ENCODE measurements around the gene NEU4.

The NEU4 gene

DNA sequence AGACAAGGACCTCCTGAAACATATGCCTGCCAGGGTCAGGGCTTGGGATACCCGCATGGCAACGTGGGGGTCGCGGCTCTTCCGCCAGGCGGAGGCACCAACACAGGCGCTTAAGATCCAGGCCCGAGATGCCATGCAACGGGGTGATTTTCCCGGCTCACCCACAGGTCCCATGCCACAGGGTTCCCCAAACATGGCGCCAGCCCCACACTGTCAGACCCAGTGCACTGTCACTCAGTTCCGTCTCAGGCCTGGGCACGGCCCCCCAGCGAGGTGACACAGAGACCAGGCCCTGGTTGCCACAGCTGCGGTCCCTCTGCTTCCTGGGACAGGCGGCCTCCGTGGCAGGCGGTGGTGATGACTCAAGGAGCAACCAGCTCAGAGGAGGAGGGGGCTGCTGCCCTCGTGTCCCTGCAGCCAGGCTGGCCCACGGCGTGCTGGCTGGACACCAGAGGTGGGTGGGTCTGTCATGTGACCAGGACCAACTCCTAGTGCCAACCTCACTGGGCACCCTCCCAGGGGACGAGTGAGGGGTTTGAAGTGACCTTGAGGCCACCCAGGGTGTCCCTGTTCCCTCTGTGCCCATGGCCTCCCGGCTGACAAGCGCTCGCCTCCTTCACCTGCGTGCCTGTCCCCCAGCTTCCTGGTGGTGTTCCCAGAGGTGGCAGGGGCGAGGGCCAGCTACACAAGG, 44.8 kb downstream of the NEU4 start:
- DNase-seq (ENCODE audit: low read depth): no peak

DNA sequence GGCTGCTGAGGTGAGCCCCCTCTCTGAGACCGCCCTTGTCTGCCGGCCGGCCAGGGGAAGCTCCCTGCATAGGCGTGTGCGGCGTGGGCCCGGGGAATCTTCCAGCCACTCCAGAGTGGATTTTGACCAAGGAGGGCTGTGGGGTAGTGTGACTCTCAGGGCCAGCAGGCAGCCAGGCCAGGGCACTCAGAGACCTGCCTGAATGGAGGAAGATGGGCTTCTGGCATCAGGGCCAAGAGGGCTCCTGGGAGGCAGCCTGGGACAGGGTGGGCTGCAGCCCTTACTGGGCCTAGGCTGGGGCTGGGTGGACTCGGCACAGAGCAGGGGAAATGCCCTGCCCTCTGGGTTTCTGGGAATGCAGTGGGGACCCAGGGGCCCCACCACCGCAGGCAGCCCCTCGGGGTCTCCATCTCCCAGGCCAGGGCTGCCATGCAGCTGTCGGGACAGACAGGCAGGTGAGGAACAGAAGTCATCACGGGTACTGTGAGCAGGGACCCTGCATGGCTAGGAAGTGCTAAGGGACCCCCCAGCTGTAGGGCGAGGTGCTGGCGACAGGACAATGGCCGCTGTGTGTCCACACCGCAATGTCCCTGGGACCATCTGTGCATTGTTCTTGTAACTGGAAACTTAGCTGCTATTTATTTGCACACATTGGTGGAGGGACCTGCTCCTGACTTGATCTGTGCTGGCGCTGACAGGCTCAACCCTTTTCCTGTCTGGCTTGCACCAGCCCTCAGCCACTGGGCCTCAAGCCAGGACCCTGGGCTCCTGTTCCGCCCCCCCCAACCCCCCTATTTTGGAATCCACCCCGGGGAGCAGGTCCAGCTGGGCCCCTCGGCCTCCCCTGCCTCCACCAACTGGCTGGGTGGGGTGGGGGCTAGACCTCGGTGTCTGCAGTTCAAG, 45.6 kb downstream of the NEU4 start:
- DNase-seq (ENCODE audit: low read depth): no peak

DNA sequence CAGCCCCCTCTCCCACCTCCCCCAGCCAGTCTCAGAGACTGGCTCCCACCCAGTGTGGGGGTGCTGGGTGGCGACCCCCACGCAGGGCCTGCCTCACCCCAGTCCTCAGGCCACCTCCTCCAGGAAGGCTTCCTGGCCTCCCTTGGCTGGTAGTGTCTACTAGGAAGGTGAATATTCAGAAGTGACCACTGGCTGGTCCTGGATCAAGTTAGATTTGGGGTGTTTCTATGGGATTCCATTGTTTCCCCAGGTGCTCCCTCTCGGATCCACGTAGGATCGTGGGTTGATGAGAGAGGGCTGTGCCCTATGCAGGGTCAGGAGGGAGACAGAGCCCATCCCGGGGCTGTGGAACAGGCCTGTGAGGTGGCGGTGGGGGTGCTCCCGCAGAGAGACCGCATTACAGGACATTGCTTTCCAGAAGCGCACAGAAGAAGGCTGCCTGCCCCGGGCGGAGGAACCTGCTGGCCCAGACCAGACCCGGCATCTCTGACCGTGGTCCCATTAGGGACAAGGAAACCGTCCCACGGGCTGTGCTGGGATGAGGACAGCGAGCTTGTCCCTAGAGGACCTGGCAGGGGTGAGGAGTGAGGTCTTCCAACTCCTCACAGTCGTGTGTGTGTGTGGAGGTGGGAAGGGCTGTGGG, 46.4 kb downstream of the NEU4 start:
- no peak for DNase-seq (ENCODE audit: low read depth)

DNA sequence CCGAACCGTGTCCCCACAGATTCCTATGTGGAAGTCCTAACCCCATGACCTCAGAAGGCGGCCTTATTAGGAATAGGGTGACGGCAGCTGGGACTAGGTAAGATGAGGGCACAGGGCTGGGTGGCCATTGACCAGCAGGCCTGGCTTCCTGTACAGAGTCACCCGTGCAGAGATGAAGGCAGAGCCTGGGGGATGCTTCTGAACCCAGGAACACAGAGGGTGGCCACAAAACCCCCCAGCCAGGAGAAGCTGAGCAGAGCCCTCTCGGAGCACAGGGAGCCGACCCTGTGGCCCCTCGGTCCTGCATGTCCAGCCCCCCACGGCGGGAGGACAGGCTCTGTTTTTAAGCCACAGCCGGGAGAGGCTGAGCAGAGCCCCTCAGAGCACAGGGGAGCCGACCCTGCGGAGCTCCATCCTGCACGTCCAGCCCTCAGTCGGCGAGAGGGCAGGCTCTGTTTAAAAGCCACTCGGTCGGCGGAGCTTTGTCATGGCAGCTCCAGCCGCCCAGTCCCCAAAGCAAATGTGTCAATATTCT, 47.0 kb downstream of the NEU4 start:
- no peak for DNase-seq (ENCODE audit: low read depth)

DNA sequence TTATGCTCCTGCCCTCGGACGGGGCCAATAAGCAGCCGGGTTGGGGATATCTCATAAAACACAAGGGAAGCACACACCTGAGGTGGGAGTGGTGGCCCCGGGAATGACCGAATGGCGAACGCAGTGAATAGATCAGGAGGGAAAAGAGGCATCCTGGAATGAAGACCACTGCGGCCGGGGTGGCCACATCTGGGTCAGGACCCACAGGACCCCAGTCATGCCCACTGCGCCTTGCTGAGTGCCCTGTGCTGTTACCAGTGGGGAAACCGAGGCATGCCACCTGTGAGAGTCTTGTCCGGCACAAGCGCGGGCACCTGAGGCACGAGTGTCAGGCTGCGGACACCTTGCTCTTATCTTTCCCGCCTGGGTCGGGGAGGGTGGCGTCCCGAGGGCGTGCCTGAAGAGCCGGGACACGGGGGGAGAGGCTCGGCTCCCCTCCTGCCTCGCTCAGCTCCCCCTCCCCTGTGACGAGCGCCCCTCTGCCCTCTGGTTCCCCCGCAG, 48.1 kb downstream of the NEU4 start:
- DNase-seq (ENCODE audit: low read depth): no peak

DNA sequence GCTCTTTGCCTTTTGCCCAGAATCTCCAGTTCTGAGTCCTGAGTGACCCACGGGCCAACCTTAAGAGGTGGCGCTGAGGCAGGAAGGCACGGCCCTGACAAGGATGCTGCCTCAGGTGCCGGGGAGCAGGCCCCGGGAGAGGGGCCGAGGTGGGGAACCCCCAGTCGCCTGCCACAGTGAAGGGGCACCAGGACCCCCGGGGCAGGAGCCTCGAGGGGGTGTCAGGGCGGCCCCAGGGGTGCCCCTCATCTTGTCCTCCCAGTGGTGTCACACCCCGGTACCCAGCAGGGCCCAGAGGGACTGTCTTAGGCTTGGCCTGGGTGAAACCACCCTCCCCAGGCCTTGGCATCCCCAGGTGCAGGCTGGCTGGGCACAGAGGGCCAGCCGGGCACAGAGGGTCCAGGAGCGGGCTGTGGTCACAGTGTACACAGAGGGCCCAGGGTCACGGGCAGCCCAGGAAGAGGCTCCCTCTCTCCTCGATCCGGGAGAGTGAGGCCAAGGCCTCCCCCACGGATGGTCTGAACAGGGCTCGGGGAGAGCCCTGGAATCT, 48.7 kb downstream of the NEU4 start:
- DNase-seq (ENCODE audit: low read depth): no peak

DNA sequence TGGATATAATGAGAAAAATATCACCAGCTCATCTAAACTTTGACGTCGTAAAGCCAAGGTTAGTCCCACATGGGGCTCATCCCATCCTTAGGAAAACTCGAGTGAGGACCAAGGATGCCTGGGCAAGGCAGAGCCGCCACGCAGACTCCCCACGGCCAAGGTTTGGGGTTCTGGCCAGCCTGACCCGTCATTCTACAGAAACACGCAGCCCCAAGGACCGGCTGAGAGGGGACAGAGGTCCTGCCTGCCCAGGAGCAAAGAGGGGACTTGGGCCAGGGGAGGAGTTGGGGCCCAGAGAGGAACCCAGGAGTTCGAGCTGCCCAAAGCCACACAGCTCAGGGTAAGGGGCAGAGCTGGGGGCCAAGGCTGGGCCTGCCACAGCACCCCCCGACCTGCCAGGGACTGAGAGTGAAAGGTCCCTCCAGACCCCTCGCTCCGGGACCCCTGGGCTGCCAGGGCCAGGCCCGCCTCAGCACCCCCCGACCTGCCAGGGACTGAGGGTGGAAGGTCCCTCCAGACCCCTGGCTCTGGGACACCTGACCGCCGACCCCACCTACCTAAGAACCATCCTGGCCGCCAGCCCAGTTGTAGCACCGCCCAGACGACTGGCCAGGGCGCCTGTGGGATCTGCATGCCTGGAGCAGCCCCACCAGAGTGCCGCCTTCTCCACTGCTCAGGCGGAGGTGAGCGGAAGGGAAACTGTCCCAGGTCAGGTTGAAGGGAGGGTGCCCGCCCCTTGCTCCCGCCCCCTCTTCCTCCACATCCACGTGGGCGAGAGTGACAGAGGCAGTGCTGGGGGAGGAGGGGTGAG, 49.4 kb downstream of the NEU4 start, which contains the start of gene PDCD1:
Gene PDCD1, minus strand, starts transcription at position 689 of the 811 bp plus-strand sequence. Its CDS starts 56 bp downstream, at position 633.
- no peak for DNase-seq (ENCODE audit: low read depth)

DNA sequence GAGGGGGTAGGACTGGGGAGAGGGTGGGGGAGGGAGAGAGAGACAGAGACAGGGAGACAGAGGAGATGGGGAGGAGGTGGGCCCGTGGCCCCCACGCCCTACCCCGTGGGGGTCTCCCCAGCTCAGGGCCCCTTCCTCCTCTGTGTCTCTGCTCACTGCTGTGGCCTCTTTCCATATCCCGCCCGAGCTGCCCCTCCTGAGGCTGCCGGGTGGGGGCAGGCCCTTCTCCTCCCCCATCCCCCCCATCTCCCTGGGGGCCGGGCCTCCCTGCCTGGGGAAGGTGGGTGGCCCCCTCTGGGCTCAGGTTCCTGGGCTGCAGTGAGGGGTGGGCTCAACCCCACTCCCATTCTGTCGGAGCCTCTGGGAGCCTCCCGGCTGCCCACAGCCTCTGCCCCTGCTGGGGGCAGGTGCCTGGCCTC, 50.0 kb downstream of the NEU4 start:
- DNase-seq (ENCODE audit: low read depth): no peak

DNA sequence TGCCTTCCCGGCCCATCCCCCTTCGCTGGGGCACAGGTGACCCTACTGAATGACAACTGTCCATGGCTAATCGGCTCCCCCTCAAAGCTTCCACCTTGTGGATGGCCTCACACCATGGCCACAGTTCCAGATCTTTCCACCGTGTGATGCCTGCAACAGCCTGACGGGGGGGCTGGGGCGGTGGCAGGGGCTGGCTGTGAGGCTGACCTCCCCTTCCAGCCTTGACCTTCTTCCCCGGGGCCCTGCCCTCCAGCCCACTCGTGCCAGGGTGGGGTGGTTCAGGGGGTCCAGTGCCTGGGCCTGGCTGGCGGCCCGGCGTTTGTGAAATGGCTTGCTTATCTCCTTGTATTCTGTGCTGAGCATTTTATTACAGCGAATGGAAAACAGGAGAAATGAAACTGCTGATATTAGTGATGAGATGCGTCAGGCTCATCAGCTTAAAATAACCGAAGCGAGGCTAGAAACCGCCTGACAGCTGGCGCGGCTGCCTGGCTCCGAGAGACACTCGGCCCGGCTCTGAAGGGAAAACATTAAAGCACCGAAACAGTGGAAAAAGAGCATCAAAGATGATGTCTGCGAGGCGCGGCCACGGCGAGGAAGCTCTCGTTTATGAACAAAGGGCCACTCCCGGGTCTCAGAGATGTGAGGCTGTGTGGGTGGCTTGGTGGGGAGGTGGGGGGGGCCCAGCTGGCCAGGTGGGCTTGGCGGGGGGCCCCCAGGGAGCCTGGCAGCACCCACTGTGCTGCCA, 50.6 kb downstream of the NEU4 start:
- no peak for DNase-seq (ENCODE audit: low read depth)

DNA sequence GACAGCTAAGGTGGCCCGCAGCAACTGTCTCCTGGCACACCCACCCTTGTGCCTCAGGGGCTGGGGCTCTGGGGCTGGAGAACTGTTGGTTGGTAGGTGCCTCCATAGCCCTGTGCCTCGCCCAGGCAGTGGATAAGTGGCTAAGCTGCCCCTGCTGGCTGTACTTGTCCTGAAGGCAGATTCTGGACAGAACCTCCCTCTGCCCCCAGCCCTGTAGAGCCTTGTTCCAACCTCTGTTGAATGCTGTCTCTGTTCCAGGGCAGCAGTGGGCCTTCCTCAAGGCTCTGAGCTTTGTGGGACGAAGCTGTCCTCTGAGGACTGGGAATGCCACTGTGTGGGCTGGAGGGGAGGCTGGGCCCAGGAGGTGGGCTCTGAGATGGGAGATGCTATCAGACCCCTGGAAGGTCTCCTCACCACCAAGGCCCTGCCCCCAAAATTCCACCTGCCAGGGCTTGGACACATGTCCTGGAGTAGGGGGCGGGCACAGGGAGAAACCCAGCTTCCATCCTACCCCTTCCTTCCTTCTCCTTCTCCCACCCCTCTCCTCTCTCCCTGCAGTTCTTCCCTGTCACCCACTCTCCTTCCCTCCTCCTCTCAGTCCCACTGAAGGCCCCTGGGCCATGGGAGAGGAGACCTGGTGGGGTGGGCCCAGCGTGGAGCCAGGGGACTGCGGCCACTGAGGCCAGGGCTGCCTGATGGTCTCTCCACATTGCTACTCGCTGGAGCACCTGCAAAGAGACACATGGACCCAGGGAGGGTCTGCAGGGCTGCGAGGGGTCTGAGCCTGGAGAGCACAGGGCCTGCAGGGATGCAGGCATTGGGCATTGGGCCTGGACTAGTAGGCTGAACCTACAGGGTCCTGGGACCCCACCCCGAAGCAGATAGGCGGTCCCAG, 51.4 kb downstream of the NEU4 start:
- DNase-seq (ENCODE audit: low read depth): no peak

DNA sequence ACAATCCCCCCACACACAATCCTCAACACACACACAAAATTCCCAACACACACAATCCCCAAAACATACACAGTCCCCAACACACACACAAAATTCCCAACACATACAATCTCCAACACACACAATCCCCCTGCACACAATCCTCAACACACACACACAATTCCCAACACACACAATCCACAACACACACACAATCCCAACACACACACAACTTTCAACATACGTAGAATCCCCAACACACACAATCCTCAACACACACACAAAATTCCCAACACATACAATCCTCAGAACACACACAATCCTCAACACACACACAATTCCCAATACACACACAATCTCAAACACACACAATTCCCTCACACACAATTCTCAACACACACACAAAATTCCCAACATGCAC, 52.3 kb downstream of the NEU4 start:
- no peak for DNase-seq (ENCODE audit: low read depth)

DNA sequence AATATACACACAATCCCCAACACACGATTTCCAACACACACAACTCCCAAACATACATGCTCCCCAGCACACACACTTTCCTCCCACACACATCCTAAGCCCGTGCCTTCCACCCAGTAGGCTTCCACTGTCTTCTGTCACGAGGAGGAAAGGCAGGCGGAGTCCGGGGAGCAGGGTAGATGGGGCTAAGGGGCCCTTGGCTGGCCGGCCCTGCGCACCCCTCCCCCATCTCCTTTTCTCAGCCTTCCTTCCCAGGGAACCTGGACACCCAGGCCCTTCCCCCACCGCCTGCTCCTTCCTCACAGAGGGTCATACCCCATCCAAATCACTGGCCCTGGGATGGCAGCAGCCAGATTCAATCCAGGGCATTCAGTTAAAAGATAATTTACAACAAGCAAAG, 53.1 kb downstream of the NEU4 start:
- DNase-seq (ENCODE audit: low read depth): no peak

DNA sequence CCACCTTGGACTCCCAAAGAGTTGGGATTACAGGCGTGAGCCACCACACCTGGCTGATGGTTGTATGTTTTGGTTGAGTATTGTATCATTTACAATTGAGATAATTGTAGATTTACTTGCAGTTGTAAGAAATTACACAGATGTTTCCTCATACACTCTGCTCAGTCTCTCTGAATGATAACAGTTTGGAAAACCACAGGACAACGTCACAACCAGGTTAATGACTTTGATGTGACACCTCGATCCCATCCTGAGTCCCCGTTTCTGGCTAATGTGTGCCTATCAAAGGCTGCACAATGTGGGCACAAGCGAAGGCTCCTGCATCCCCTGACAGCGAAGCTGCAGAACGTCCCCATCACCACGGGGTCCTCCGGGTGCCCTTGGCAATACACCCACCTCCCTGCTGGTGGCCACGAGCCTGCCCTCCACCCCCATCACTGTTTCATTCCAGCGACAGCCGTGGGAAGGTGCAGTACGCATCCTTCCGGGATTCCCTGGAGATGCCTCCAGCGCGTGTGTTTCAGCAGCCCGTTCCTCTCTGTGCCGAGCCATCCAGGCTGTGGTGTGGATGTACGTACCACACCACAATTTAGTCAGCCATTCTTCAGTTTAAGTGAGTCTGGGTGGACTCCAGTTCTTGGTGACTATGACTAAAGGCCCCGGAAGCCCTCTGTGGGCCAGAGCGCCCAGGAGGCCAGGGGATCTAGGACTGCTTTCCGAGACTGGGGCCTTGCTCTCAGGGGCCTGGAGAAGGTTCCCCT, 54.0 kb downstream of the NEU4 start:
- DNase-seq (ENCODE audit: low read depth): no peak

DNA sequence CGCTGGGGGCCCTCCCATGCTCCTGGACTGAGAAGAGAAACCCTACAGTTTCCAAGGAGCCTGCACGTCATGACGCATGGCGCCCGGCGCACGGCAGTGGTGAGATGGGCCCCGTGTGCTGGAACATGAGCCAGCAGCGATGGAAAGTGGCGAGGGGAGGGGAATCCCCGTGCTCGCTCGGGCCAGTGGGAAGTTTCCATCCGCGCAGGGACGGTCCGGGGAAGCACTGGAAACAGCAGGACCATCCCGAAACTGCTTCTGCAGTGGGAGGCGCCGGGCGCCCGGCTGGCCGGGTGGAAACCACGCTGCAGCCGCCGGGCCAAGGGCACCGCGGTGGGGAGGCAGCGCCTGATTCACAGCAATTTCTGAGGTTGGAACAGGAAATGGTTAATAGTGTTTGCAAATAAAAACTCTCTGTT, 54.6 kb downstream of the NEU4 start:
- DNase-seq (ENCODE audit: low read depth): no peak

DNA sequence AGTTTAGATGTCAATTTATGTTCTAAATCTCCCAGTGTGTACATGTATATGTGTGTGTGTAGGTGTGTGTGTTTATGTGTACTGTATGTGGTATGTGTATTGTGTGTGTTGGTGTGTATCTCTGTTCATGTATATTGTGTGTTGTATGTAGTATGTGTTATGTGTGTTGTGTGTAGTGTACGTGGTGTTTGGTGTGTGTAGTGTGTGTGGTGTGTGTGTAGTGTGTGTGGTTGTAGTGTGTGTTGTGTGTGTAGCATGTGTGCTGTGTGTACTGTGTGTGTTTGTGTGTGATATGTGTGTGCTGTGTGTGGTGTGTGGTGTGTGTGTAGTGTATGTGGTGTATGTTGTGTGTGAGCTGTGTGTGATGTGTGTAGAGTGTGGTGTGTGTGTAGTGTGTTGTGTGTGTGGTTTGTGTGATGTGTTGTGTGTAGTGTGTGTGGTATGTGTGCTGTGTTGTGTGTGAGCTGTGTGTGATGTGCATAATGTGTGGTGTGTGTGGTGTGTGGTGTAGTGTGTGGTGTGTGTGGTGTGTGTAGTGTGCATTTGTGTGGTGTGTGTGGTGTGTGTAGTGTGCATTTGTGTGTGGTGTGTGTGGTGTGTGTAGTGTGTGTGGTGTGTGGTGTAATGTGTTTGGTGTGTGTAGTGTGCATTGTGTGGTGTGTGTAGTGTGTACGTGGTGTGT, 55.3 kb downstream of the NEU4 start:
- DNase-seq (ENCODE audit: low read depth): no peak

DNA sequence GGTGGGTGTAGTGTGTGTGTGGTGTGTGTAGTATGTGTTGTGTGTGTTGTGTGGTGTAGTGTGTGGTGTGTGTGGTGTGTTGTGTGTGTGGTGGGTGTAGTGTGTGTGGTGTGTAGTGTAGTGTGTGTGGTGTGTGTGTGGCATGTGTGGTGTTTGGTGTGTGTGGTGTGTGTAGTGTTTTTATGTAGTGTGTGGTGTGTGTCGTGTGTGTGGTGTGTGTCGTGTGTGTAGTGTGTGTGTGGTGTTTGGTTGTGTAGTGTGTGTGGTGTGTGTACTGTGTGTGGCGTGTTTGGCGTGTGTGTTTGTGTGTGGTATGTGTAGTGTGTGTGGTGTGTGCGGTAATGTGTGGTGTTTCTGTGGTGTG, 55.8 kb downstream of the NEU4 start:
- no peak for DNase-seq (ENCODE audit: low read depth)

DNA sequence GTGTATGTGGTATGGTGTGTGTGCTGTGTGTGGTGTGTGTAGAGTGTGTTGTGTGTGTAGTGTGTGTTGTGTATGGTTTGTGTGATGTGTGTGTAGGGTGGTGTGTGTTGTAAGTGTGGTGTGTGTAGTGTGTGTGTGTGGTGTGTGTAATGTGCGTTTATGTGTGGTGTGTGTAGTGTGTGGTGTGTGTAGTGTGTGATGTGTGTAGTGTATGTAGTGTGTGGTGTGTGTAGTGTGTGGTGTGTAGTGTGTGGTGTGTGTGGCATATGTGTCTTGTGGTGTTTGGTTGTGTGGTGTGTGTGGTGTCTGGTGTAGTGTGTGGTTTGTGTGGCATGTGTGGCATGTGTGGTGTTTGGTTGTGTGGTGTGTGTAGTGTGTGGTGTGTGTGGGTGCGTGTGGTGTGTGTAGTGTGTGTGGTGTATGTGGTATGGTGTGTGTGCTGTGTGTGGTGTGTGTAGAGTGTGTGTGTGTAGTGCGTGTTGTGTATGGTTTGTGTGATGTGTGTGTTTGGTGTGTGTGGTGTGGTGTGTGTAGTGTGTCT, 56.5 kb downstream of the NEU4 start:
- no peak for DNase-seq (ENCODE audit: low read depth)

Measured in activated T-helper 1 cell treated with Interleukin-2 at 50 U/mL for 16 hours (primary cell).